GM23248 (cell line): Measurements from ENCODE around the gene COL4A4. TPM values are rescaled to one million over a fixed set of nuclear protein-coding genes. Genes with fewer than 3 reads are reported as not detected.

Source experiments
- DNase-seq: peaks from one replicate; pipeline ENCODE4 v3.0.0-alpha.2; 2015
- H2AFZ ChIP-seq: fragments of 200-600 bp; sonication (generic); 2 replicates; pipeline ENCODE4 v1.6.1; 2016; ENCODE audit warnings: antibody characterized with exemption
- H3F3A ChIP-seq: fragments of 200-600 bp; sonication (generic); 2 replicates; pipeline ENCODE4 v1.6.1; 2016; ENCODE audit warnings: mild to moderate bottlenecking, antibody characterized with exemption, mixed run types; ENCODE audit not compliant: insufficient read depth
- H3K27ac ChIP-seq: fragments of 200-600 bp; sonication (generic); 2 replicates; pipeline ENCODE4 v1.5.1; 2016; ENCODE audit warnings: mild to moderate bottlenecking
- H3K27me3 ChIP-seq: fragments of 200-600 bp; sonication (generic); replicated peaks from 2 replicates; pipeline ENCODE4 v1.6.1; 2016; ENCODE audit warnings: mild to moderate bottlenecking; ENCODE audit not compliant: insufficient read depth
- H3K36me3 ChIP-seq: fragments of 200-600 bp; sonication (generic); 2 replicates; pipeline ENCODE4 v1.6.1; 2016; ENCODE audit warnings: low read depth, mild to moderate bottlenecking
- H3K4me1 ChIP-seq: fragments of 200-600 bp; sonication (generic); 2 replicates; pipeline ENCODE4 v1.6.1; 2016; ENCODE audit warnings: mild to moderate bottlenecking; ENCODE audit not compliant: insufficient read depth
- H3K4me2 ChIP-seq: fragments of 200-600 bp; sonication (generic); one replicate; pipeline ENCODE4 v1.6.1; 2016; ENCODE audit warnings: mild to moderate bottlenecking; ENCODE audit not compliant: unreplicated experiment
- H3K4me3 ChIP-seq: fragments of 200-600 bp; sonication (generic); 2 replicates; pipeline ENCODE4 v1.5.1; 2016; ENCODE audit warnings: mild to moderate bottlenecking
- H3K79me2 ChIP-seq: fragments of 200-600 bp; sonication (generic); 2 replicates; pipeline ENCODE4 v1.6.1; 2016; ENCODE audit warnings: mild to moderate bottlenecking; ENCODE audit not compliant: insufficient read depth
- H3K9ac ChIP-seq: fragments of 200-600 bp; sonication (generic); 2 replicates; pipeline ENCODE4 v1.6.1; 2016; ENCODE audit warnings: mild to moderate bottlenecking
- H3K9me2 ChIP-seq: fragments of 200-600 bp; sonication (generic); 2 replicates; pipeline ENCODE4 v1.6.1; 2016; ENCODE audit warnings: mixed run types, mild to moderate bottlenecking, moderate library complexity; ENCODE audit not compliant: insufficient read depth
- H3K9me3 ChIP-seq: fragments of 200-600 bp; sonication (generic); one replicate; pipeline ENCODE4 v1.6.1; 2017; ENCODE audit warnings: low read depth
- H4K20me1 ChIP-seq: fragments of 200-600 bp; sonication (generic); 2 replicates; pipeline ENCODE4 v1.6.0; 2016; ENCODE audit not compliant: insufficient read depth
- EZH2 ChIP-seq: fragments of 200-600 bp; sonication (generic); IDR thresholded peaks from 2 replicates; pipeline ENCODE4 v1.6.1; 2018; ENCODE audit warnings: antibody characterized with exemption, mild to moderate bottlenecking; ENCODE audit not compliant: insufficient read depth, poor library complexity, severe bottlenecking
- EZH2phosphoT487 ChIP-seq: fragments of 200-600 bp; sonication (generic); IDR thresholded peaks from 2 replicates; pipeline ENCODE4 v1.6.1; 2018; ENCODE audit warnings: antibody characterized with exemption, moderate library complexity, mild to moderate bottlenecking, low read depth; ENCODE audit not compliant: insufficient read depth
- WGBS, 2 experiments: methylation state at CpG; one replicate each; pipeline ENCODE4 v1.1.6; 2015 to 2017; ENCODE audit warnings: low lambda C conversion rate in 2 of 2, low coverage in 1 of 2; ENCODE audit errors: missing lambda C conversion rate in 2 of 2; 5-methylcytosine and 5-hydroxymethylcytosine counted together
- in situ Hi-C: fragments of 300-500 bp; cut with MboI; formaldehyde crosslinking; loops from 2 replicates; pipeline ENCODE4 v1.15.0; 2020
- polyA plus RNA-seq: library from polyadenylated mRNA; unstranded; fragments of >200 nt; fragmentation: Nextera tagmentation; extraction: Ambion mirVana; gene quantifications from 2 replicates; pipeline ENCODE4 v1.2.1, GENCODE V29; 2016
- total RNA-seq: library from RNA; depleted of rRNA; stranded (reverse); fragments of >200 nt; shearing (Covaris generic); gene quantifications from 2 replicates; pipeline ENCODE4 v1.2.3, GENCODE V29; 2014

COL4A4 gene
- total and polyA plus RNA-seq, 2 experiments from 2014 or later: 0.36 to 0.76 TPM

DNA sequence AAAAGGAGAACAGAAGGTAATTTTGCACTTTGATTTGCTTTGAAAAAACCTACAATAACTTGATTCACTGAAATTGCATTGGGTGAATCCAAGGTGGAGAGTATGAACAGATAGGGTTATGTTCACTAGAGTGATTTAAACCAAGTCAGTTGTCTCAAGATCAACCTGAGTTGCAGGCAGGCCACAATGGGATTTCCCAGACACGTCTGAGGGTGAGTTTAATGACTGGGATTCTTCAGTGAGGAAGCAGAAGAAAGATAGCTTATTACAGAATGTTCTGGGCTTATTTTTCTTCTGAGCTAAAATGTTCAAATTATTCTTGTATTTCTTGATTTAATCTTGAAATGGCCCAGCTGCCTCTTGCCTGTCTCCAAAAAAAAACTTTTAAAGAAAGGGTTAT, 20.1 kb downstream of the COL4A4 start:
- WGBS, 2 experiments: 6 to 19% methylated on average over 1 of the region's 1 CpG
- H3K36me3 ChIP-seq: no peaks in the 10 kb centered on the region
- no peaks in the 10 kb centered on the region for H3K9me2 ChIP-seq
- no peaks in the 10 kb centered on the region for H3F3A ChIP-seq
- no peaks in the 10 kb centered on the region for H3K27me3 ChIP-seq
- DNase-seq: no peak
- no peaks in the 10 kb centered on the region for H4K20me1 ChIP-seq
- no peak overlapping the region for H3K9ac ChIP-seq
- no peak overlapping the region for H3K27ac ChIP-seq
- TF ChIP-seq EZH2phosphoT487 (no peak), EZH2 (no peak)
- H3K4me2 ChIP-seq: no peak overlapping the region
- no peak overlapping the region for H2AFZ ChIP-seq
- in situ Hi-C loops: loop anchor here (25.0 kb wide), 2 partner anchors 93 to 618 kb away; no protein-coding TSS in a partner anchor
- H3K9me3 ChIP-seq: no peaks in the 10 kb centered on the region
- H3K79me2 ChIP-seq: no peaks in the 10 kb centered on the region
- peaks cover 9% of the 10 kb centered on the region for H3K4me1 ChIP-seq
- no peak overlapping the region for H3K4me3 ChIP-seq

DNA sequence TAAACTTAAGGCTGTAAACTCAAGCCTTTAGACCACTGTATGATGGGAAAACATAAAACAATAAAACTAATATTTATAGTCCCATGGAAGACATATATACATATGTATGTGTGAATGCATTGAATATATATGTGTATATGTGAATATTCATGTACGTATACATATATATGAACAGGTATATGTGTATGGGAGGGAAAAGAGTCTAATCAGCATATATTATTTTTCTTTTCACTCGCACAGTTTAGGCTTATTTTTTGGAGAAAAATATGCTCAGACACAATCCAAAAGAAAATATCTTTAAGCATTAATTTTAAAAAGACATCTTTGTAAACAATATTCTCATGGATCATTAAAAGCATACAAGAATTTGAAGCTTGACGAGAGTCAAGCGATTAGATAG, 22.7 kb downstream of the COL4A4 start:
- in situ Hi-C loops: loop anchor here (25.0 kb wide), 2 partner anchors 96 to 621 kb away; no protein-coding TSS in a partner anchor
- no peak overlapping the region for H3K4me2 ChIP-seq
- no peaks in the 10 kb centered on the region for H3K36me3 ChIP-seq
- no peaks in the 10 kb centered on the region for H3K79me2 ChIP-seq
- H3K4me1 ChIP-seq: no peaks in the 10 kb centered on the region
- H3K9me3 ChIP-seq: no peaks in the 10 kb centered on the region
- no peak overlapping the region for H3K4me3 ChIP-seq
- 77 to 85% methylated on average over 4 of the region's 4 CpGs for WGBS, 2 experiments
- no peaks in the 10 kb centered on the region for H3K27me3 ChIP-seq
- no peak overlapping the region for H3K9ac ChIP-seq
- no peak overlapping the region for H2AFZ ChIP-seq
- no peak for DNase-seq
- H3K9me2 ChIP-seq: no peaks in the 10 kb centered on the region
- H3K27ac ChIP-seq: no peak overlapping the region
- H3F3A ChIP-seq: no peaks in the 10 kb centered on the region
- no peaks in the 10 kb centered on the region for H4K20me1 ChIP-seq
- no peak for TF ChIP-seq EZH2

DNA sequence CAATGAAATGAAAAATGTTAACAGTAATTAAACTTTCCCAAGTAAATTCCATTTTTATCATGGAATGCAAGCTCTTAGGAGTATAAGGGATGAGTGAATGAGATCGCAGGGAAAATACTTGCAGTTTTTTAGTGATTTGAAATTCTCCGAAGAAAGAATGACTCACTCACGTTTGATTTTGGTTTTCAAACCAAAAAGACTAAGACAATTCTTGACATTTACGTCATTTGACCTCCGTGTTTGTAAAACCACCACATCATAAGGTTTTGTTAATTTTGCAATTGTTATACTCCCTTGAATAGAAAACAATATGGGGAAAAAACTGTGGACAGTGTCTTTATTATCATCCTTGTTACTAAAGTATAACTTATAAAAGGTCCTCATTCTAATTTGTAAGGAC, 29.4 kb downstream of the COL4A4 start:
- H3K9me3 ChIP-seq: no peaks in the 10 kb centered on the region
- no peaks in the 10 kb centered on the region for H3F3A ChIP-seq
- no peak for DNase-seq
- no peaks in the 10 kb centered on the region for H4K20me1 ChIP-seq
- in situ Hi-C loops: loop anchor here (25.0 kb wide), 2 partner anchors 103 to 628 kb away; no protein-coding TSS in a partner anchor
- H2AFZ ChIP-seq: no peak overlapping the region
- no peak overlapping the region for H3K4me3 ChIP-seq
- no peak overlapping the region for H3K27ac ChIP-seq
- WGBS, 2 experiments: 77 to 83% methylated on average over 5 of the region's 5 CpGs
- H3K36me3 ChIP-seq: no peaks in the 10 kb centered on the region
- no peaks in the 10 kb centered on the region for H3K4me1 ChIP-seq
- H3K9ac ChIP-seq: no peak overlapping the region
- H3K79me2 ChIP-seq: no peaks in the 10 kb centered on the region
- H3K4me2 ChIP-seq: no peak overlapping the region
- H3K9me2 ChIP-seq: no peaks in the 10 kb centered on the region
- TF ChIP-seq EZH2phosphoT487 (no peak), EZH2 (no peak)
- H3K27me3 ChIP-seq: no peaks in the 10 kb centered on the region

DNA sequence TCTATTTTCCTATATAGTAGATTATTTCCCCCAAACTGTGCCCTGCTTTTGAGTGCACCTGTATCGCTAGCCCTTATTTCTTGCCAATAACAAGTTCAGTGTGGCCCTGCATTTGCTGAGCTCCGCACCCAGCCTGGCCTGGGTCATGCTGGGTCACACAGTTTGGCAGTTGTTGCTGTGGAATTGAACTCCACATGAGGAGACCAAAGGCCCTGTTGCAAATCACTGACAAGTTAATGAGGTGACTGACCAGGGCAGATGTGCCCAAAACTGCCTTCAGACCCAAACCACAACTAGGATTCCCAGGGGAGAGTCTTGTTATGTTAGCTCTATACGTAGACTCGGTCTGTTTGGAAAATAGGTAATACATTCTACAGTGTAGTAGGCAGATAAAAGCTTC, 31.0 kb downstream of the COL4A4 start:
- Histone ChIP-seq H3K4me2 (no peak overlapping the region), H3K36me3 (no peaks in the 10 kb centered on the region), H3K9me3 (no peaks in the 10 kb centered on the region), H3K4me1 (no peaks in the 10 kb centered on the region), H3F3A (no peaks in the 10 kb centered on the region), H3K4me3 (no peak overlapping the region), H3K27me3 (no peaks in the 10 kb centered on the region), H3K9ac (no peak overlapping the region), H3K79me2 (no peaks in the 10 kb centered on the region), H4K20me1 (no peaks in the 10 kb centered on the region), H2AFZ (no peak overlapping the region), H3K9me2 (no peaks in the 10 kb centered on the region), H3K27ac (no peak overlapping the region)
- WGBS, 2 experiments: 75 to 80% methylated on average over 4 of the region's 4 CpGs
- no peak for TF ChIP-seq EZH2
- TF ChIP-seq EZH2phosphoT487: no peak
- in situ Hi-C loops: loop anchor here (25.0 kb wide), 2 partner anchors 104 to 629 kb away; no protein-coding TSS in a partner anchor
- no peak for DNase-seq

DNA sequence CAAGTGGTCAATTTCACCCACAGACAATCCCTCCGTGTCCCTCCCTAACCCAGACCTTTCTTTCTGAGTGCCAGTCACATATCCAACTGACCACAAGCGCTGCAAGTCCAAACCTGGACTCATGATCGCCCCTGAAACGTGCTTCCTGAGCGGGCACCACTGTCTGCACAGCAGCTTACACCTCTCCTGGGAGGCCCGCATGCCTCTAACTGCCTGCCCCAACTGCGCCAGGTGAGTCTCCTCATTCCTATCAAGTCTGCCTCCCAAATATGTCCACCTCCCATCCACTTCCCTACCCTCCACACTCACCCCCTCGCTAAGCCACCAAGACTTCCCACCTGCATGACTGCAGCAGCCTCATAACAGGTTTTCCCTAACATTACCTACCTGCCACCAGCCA, 33.4 kb downstream of the COL4A4 start:
- Histone ChIP-seq H3K36me3 (no peaks in the 10 kb centered on the region), H3F3A (no peaks in the 10 kb centered on the region), H4K20me1 (no peaks in the 10 kb centered on the region), H3K79me2 (no peaks in the 10 kb centered on the region), H2AFZ (no peak overlapping the region), H3K27me3 (no peaks in the 10 kb centered on the region), H3K27ac (no peak overlapping the region), H3K4me3 (no peak overlapping the region), H3K9me3 (no peaks in the 10 kb centered on the region), H3K9ac (no peak overlapping the region), H3K4me1 (no peaks in the 10 kb centered on the region), H3K4me2 (no peak overlapping the region), H3K9me2 (no peaks in the 10 kb centered on the region)
- WGBS, 2 experiments: 79 to 87% methylated on average over 5 to 8 of the region's 8 CpGs
- in situ Hi-C loops: loop anchor here (25.0 kb wide), 2 partner anchors 107 to 632 kb away; no protein-coding TSS in a partner anchor
- no peak for DNase-seq
- no peak for TF ChIP-seq EZH2
- no peak for TF ChIP-seq EZH2phosphoT487
